Measurements from ENCODE around the gene CNIH1. TPM values are rescaled to one million over a fixed set of nuclear protein-coding genes. Genes with fewer than 3 reads are reported as not detected.
"Not testable (repeated sequence)": the region's sequence is repeated elsewhere in the genome, so short reads cannot be mapped to it uniquely, and the experiment has no call there.

Gene CNIH1
- total RNA-seq, 1 donor from 2014 or later, result 98.5 TPM

DNA sequence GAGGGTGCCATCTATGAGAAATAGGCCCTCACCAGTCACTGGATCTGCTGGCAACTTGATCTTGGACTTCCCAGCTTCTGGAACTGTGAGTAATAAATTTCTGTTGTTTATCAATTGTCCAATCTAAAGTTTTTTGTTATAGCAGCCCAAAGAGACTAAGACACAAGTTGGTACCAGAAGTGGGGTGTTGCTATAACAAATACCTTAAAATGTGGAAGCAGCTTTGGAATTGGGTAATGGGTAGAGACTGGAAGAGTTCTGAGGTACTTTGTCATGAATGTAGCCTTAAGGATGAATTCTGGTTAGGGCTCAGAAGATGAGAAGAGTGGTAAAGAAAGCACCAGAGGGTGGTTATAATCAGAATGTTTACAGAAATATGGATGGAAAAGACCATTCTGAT is 26.1 kb upstream of the CNIH1 start:
- DNase-seq (ENCODE audit: low spot score), result no peak

DNA sequence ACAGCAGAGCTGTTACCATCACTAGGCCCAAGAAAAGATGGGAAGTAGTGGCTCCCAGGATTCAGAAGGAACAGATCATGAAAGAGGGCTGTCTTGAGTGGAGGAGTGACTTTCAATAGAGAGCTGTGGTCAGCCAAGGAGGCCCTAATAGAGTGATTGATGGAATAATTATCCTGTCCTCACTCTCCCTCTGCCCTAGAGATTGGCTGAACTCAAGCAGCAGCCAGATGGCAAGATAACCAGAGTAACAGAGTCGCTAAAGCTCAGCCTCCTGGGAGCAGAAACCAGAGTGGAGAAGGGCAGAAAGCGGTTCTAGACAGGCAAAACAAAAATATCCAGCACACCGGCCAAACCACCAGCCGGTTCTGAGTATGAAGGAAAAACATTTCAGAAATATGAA is 24.5 kb upstream of the CNIH1 start:
- DNase-seq (ENCODE audit: low spot score), result no peak

DNA sequence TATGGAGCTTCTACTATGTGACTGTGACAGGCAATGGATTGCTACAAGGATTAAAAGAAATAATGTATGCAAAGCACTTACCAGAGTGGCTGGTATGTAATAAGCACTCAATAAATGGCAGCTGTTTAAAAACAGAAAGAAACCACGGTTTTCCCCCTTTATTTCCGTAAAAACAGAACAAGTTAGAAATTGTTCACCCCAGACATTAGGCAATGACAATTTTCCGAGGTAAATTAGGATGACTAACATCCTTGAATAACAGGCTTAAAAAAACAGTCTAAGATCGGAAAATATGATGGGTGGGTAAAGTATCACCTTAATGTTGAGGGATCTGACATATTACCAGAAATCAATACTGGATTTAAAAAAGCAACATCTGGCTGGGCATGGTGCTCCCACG is 20.9 kb upstream of the CNIH1 start:
- no peak for DNase-seq (ENCODE audit: low spot score)

DNA sequence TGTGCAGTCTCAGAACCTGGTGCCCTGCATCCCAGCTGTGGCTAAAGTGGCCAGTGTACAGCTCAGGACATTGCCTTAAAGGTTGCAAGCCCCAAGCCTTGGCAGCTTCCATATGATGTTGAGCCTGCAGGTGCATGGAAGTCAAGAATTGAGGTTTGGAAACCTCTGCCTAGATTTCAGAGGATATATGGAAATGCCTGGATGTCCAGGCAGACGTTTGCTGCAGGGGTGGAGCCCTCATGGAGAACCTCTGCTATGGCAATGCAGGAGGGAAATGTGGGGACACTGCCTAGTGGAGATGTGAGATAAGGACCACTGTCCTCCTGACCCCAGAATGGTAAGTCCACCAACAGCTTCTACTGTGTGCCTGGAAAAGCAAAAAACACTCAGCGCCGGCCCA is 17.9 kb upstream of the CNIH1 start:
- no peak for DNase-seq (ENCODE audit: low spot score)

DNA sequence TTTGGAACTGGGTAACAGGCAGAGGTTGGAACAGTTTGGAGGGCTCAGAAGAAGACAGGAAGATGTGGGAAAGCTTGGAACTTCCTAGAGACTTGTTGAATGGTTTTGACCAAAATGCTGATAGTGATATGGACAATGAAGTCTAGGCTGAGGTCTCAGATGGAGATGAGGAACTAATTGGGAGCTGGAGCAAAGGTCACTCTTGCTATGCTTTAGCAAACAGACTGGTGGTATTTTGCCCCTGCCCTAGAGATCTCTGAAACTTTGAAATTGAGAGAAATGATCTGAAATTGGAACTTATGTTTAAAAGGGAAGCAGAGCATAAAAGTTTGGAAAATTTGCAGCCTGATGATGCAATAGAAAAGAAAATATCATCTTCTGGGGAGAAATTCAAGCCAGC is 17.4 kb upstream of the CNIH1 start:
- not testable (repeated sequence) for DNase-seq (ENCODE audit: low spot score)

DNA sequence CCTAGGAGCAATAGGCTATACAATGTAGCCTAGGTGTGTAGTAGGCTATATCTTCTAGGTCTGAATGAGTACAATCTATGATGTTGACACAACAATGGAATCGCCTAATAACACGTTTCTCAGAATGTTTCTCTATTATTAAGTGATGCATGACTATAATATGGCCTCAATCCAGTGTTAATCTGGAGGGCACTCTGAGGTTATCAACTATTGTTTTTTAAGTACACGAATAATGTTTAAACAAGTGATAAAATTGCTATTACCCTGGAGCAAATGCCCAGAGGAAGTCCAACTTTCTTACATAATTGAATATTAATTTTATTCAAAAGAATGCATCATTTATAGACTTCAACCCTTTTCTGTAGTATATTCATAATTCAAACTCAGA is 16.4 kb upstream of the CNIH1 start:
- no peak for DNase-seq (ENCODE audit: low spot score)

DNA sequence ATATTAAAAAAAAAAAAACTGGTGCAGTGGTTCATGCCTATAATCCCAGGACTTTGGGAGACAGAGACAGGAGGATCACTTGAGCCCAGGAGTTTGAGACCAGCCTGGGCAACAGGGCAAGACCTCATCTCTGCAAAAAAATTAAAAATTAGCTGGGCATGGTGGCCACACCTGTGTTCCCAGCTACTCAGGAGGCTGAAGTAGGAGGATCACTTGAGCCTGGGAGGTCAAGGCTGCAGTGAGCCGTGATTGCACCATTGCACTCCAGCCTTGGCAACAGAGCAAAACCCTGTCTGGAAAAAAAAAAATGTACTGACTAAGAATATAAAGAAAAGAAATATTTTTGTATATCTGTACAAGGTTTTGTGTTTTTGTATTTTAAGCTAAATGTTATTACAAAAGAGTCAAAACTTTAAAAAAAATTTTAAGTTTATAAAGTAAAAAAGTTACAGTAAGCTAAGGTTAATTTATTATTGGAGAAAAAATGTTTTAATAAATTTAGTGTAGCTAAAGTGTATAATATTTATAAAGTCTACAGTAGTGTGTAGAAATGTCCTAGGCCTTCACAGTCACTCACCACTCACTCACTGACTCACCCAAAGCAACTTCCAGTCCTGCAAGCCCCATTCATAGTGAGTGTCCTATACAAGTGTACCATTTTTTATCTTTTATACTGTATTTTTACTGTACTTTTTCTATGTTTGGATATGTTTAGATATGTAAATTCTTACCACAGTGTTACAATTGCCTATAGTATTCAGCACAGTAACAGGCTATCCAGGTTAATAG is 15.8 kb upstream of the CNIH1 start:
- not testable (repeated sequence) for DNase-seq (ENCODE audit: low spot score)

DNA sequence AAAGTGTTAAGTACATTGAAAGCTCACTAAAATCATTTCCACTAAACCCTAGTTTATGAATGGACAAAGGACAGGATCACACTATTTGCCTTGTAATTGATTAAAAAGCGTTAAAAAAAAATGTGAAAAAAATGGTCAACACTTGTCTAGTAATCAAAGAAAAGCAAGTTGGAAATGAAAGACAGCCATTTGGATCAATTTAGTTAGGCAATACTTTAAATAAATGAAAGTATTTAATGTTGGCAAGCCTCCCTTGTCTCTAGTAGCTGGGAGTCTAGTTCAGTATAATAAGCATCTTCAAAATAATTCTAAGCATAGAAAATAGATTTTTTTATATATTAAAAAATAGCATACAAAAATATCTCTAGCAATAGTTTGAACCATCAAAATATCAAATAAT is 14.2 kb upstream of the CNIH1 start:
- DNase-seq (ENCODE audit: low spot score), result no peak

DNA sequence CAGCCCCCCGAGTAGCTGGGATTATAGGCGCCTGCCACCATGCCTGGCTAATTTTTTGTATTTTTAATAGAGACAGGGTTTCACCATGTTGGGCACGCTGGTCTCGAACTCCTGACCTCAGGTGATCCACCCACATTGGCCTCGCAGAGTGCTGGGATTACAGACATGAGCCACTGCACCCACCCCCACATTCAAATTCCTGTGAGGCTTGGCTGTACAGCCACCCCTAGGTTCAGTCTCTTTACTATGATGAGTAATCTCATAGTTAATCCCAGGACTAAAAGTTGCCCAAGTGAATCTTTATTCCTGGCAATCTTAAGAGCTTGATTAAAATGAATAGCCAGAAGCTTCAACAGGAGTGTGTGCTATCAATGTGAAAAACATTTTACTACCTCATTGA is 12.8 kb upstream of the CNIH1 start:
- DNase-seq (ENCODE audit: low spot score), result not testable (repeated sequence)

DNA sequence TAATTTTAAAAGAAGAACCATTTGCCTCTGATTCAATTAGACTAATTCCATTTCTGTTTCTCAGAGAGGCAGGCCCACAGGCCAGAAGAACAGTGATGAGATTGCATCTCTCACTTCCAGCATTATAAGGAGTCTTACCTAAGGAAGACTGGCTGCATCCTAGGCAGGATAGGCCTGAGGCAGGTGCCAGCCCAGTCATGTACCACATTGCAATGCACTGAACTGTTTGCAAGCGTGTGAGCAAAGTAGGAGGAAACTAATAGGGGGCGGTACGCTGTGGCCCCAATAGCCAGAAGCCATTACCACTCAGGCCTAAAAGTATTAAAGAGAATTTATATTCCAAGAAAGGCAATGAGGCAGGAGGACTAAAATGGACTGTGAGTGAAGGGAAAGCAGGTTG is 12.1 kb upstream of the CNIH1 start:
- DNase-seq (ENCODE audit: low spot score), result no peak

DNA sequence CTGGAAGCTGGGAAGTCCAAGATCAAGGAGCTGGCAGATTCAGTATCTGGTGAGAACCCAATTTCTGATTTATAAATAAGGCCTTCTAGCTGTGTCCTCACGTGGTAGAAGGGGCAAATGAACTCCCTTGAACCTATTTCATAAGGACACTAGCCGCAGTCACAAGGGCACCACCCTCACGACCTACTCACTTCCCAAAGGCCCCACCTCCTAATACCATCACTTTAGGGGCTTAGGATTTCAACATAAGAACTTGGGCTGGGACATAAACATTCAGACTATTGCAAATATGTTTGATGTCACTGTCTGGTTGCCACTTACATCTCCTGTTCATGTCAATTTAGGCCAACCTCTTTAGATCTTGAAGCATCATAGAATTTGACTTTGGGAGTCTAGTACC is 10.8 kb upstream of the CNIH1 start:
- no peak for DNase-seq (ENCODE audit: low spot score)

DNA sequence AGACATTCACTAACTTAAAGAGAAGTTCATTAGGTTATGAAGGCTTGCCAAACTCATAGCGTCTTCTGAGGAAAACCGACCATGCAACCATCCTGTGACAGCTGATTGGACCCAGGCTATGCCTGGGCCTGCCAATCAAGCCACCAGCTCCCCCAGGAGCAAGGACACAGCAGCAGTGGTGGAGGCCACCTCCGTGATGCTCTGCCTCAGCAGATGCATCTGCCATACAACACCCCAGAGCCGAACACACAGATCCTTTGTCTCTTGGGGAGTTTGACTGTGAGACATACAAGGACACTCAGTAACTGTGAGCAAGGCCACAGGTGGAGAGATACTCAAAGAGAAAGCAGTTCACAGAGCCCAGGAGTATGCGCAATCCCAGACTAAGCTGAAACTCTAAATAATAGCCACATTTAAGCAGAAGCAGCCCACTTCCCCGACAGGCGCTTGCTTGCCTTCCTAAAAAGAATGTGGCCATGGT is 10.0 kb upstream of the CNIH1 start:
- no peak for DNase-seq (ENCODE audit: low spot score)

DNA sequence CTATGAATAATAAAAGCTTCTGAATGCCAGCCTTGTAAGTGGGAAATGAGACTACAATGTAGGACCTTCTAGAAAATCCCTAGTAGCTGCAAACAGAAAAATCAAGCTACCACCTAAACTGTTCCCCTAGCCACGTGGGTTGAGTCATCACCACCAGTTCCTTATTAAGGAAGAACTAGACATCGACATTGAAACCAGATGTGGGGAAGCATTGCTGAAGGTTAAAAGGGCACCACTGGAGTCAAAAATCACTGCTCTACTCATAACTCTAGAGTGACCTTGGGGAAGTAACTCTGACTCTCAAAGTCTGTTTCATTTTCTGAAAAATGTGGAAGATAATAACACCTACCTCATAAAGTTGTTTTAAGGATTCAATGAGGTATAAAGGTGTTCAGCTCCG is 9.4 kb upstream of the CNIH1 start:
- no peak for DNase-seq (ENCODE audit: low spot score)

DNA sequence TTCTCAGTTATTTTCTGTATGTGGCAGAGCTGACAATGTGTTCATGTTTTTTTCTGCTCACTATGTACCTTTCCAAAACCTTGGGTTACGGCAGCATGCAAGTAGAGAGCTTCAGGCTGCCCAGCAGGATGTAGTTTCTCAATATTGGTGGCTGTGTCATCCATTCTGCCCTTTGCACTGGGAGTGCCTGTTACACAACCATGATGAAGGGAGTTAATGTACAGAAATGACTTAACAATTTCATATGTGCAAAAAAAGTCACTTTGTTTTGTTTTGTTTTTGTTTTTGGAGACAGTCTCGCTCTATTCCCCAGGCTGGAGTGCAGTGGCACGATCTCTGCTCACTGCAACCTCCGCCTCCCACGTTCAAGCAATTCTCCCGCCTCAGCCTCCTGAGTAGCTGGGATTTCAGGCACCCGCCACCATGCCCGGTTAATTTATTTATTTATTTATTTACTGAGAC is 6.1 kb upstream of the CNIH1 start:
- peak; percentile 51 for DNase-seq (ENCODE audit: low spot score)

DNA sequence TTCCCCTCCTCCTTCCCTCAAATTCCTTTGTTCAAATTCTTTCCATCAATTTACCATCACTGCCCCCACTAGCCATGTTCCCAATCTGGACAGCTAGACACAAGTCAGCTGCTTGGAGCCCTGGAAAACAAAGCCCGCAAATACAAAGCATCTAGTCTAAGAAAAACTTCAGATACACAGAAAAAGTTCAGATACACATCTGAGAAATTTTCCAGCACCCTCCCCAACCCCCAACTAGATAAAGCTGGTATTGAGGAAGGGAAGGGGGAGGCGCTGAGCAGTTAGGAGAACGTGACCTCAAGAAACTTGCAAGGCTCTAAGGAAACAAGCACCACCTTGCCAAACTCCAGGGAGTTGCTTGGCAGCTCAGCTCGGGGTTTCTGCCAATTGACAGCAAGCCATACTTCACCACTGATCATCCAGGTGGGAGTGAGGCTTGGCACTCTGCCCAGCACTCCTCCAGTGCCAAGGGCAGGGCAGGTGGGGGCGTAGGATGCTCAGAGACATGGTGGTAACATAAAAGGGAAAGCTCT is 5.1 kb upstream of the CNIH1 start:
- no peak for DNase-seq (ENCODE audit: low spot score)

DNA sequence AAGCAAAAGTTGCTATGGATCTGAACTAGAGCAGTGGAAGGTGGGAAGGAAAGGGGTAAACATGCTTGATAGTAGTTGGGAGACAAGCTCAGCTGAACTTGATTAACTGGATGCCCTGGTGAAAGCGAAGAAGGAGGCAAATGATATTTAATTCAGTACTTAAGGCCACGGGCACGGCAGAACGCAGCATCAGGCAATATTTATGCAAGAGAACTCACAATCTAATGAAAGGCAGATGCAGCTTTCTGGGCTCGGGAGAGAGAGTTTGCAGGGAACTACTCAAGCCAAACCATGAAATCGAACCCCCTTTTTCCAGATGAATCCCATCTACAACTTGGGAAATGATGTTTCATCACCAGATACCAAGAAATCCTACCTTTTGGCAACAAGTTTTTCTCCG is 3.5 kb upstream of the CNIH1 start:
- no peak for DNase-seq (ENCODE audit: low spot score)

DNA sequence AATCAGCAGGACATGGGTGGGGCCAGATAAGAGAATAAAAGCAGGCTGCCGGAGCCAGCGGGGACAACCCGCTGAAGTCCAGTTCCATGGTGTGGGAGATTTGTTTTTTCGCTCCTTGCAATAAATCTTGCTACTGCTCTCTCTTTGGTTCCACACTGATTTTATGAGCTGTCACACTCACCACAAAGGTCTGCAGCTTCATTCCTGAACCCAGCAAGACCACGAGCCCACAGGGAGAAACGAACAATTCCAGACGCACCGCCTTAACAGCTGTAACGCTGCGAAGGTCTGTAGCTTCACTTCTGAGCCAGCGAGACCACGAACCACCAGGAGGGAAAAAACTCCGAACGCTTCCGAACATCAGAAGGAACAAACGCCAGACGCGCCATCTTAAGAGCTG is 2.8 kb upstream of the CNIH1 start:
- DNase-seq (ENCODE audit: low spot score), result no peak

DNA sequence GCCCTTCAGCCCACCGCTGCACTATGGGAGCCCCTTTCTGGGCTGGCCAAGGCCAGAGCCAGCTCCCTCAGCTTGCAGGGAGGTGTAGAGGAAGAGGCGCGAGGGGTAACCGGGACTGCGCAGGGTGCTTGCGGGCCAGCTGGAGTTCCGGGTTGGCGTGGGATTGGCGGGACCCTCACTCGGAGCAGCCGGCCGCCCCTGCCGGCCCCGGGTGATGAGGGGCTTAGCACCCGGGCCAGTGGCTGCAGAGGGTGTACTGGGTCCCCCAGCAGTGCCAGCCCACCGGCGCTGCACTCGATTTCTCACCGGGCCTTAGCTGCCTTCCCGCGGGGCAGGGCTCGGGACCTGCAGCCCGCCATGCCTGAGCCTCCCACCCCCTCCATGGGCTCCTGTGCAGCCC is 1.8 kb upstream of the CNIH1 start:
- DNase-seq (ENCODE audit: low spot score), result not testable (repeated sequence)

DNA sequence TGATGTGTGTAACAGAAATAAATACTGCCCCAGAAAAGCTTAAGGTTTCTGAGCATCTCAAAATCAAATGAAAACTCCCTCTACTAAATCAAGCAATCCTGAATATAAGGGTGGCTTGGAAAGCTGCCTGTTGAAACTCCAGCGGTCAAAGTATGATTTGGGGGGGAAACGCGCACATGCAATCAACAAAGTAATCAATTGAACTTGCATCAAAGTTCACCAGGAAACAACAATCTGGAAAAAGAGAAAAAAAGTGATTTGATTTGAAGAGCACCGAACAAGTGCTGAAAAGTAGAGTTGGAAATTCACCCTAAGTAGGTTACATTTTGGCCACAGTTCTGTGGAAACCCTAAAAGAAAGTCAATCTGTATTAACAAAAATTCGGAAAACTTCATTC is 700 bp downstream of the CNIH1 start:
- DNase-seq (ENCODE audit: low spot score), result no peak

DNA sequence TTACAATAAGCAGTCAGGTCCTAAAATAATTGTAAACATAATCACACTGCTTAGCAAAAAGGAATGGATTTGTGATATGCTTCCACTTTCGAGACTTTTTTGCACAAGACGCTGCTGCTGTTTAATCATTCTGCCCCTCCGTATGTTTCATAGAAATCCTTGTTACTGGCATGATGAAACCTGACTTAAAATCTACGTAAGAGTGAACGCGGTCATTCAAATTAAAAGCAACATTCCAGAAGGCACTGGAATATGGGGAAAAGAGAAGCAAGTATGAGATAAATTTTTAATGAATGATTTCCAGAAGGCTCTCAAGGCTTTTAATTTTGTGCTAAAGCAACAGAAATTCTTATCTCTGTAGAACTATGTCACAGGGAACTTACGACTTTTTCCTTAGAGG is 1.1 kb downstream of the CNIH1 start:
- no peak for DNase-seq (ENCODE audit: low spot score)

DNA sequence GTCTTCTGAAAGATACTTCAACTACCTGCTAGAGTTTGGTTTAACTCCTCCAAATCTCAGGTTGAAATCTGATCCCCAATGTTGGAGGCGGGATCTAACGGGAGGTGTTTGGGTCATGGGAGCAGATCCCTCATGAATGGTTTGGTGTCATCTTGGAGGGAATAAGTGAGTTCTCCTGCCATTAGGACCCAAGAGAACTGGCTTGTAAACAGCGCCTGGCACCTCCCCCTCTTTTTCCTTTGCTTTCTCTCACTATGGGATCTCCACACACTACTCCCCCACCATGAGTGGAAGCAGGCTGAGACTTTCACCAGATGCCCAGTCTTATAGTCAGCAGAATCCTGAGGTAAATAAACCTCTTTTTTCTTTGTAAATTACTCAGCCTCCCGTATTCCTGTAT is 2.5 kb downstream of the CNIH1 start:
- no peak for DNase-seq (ENCODE audit: low spot score)

DNA sequence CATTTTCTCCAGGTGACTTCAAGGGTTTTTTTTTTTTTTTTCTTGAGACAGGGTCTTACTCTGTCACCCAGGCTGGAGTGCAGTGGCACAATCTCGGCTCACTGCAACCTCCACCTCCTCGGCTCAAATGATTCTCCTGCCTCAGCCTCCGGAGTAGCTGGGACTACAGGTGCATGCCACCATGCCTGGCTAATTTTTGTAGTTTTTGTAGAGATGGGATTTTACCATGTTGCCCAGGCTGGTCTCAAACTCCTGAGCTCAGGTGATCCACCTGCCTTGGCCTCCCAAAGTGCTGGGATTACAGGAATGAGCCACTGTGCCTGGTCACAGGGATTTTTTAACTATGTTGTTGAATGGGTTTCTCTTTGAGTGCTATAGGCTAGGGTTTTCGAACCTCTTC is 3.2 kb downstream of the CNIH1 start:
- DNase-seq (ENCODE audit: low spot score), result not testable (repeated sequence)

DNA sequence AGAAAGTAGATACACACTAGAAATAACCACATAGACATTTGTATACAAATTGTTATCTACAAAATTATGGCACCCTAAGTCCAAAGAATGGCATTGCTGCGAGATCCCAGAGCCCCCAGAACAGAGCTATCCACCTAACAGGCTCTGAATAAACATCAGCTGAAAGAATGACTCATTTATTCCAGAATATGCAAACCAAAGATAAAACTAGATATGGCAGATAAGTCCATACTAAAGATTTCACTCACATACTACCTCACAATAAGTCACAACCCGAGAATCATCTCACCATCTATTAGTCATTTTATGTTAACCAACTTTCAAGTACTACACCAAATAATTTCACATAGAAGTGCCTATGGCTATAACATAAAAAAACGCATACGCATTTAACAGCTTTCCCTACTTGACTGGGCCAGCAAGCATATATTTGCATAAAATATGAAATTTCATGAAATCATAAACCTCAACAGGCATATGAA is 5.6 kb downstream of the CNIH1 start:
- DNase-seq (ENCODE audit: low spot score), result no peak

DNA sequence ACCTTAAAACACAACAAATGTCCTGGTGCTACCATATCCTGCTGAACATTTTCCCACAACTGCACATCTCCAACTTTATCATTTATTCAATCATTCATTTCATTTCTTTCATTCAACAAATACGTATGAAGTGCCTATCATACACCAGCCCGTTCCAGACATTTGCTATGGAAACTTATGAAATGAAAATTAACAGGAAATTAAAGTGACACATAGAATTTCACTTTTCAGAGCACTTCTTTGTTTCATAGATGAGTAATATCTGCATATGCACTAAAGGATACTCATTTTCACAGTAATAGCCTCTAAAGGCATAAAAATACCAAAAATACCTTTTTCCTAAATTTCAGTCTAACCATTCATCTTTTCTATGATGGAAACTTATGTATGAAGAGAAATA is 12.6 kb downstream of the CNIH1 start:
- no peak for DNase-seq (ENCODE audit: low spot score)

All from mucosa of gallbladder (tissue), 1 donor.